IPS DF 4.7 (cell line): ENCODE data around the gene SYNJ2BP.

Experiments
- DNase-seq: peaks from one replicate; pipeline ENCODE4 v3.0.0-alpha.2; 2013; ENCODE audit warnings: low spot score; ENCODE audit errors: extremely low read depth

Gene SYNJ2BP

DNA sequence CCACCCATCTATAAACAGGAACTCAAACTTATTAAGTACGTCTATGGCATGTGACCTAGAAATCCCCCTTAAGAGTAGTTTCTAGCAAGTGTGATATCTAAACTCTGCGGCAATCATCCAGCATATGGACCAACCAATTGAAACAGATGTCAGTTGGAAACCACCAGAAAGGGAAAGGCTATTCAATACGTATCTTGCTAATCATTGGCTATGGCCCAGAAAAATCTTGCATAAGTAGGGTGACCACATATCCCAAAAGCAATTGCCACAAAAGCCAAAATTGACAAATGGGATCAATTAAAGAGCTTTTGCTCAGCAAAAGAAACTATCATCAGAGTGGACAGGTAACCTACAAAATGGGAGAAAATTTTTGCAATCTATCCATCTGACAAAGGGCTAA lies 24.2 kb downstream of the SYNJ2BP start:
- DNase-seq: no peak

DNA sequence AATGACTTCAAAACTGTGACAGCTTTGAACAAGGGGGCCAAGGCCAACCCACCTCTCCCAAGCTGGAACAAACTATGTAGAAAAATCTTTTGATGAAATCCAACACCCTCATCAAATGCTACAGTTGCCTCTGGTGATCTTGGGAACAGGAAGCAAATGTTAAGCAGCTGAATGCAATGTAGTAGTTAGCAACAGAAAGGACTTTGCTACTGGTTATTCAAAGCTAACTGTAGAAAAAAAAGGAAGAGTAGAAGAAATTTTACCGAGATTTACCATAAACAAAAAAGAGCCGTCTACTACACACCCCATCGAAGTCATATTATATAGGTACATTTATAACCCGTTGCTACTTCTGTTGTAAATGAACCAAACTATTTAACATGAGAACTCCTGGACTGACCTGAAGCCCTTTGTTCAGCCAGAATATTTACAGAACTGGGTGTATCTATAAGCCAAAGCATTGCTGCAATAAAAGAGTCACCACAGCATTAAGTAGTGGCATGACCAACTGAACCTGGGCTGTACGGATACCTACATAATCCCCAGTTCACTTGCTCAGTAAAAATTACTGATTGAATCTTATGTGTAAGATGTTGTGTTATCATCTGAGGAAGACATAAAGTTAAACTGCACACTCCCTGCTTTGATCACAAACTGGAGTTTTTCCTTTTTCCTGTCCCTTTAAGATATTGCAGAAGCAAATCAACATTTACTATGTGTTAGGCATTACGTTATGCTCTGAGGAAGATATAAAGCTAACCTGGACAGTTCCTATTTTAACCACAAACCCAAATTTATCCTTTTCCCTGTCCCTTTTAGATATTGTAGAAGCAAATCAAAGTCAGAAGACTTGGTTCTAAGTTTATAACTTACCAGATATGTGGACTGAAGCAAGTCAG lies 25.1 kb downstream of the SYNJ2BP start:
- no peak for DNase-seq

DNA sequence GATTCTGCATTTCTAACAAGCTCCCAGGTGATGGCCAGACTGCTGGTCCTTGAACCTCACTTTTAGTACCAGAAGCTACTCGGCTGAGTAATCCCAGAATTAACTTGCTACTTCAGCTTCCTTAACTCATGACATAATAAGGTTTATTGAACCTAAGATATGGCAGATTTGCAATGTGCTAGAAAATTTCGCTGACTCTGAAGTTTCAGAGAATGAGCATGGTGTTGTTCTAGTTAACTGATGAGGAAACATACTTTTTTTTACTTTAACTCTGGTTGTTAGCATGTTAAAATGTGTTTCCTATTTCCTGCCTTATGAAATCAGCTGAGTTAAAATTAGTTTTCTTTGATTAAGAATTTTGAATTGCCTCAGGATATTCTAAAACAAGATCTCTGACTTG lies 34.4 kb downstream of the SYNJ2BP start:
- DNase-seq: no peak

DNA sequence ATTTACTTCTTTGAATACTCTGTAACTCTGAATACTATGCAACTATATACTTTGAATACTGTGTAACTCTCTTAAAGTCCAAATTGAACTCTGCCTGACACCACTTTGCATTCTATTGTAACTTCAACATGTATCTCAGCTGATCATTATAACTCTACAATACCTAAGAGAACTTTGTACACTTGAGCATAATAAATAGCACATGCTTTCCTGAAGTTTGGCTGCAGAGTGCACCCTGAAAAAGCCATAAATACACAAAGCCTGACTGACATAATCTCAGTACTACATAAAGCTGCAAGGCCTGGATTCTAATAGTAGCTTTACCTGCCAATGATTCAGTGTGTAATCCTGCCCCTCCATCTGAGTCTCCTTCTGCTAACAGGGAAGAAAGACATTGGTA lies 36.1 kb downstream of the SYNJ2BP start:
- DNase-seq: no peak

DNA sequence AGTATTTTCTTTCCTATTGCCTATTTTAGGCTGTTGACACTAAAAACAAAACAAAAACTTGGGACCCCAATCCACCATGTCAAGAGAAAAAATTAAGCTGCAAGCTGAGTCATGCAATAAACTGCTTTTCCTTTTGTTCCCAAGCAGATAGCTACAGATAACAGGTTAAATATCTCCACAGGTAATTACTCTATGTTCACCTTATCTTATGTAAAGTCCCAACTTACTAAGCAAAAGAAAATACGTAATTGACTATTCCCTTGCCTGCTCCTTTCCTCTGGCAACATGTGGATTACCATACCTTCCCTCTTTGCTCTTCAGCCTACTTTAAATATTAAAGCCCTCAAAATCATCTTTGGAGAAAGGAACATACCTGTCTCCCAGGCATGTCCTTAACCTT lies 38.2 kb downstream of the SYNJ2BP start:
- no peak for DNase-seq
